D721Med (cell line): Measurements from ENCODE around the gene SPR.

Experiments used
- DNase-seq: peaks from one replicate; pipeline ENCODE4 v3.0.0; 2011; ENCODE audit warnings: low spot score; ENCODE audit not compliant: insufficient read length
- FAIRE-seq: peaks from 2 replicates; lab custom pipeline; 2011; peaks lifted over from hg19 to GRCh38; lab: Jason Lieb, UNC
- TF ChIP-seq, protein P1 (sequence below): IDR thresholded peaks from 2 replicates; pipeline ENCODE4 v1.5.1; 2012; ENCODE audit warnings: mild to moderate bottlenecking, control low read depth; ENCODE audit not compliant: insufficient read depth; ENCODE audit errors: missing control alignments

The SPR gene

DNA sequence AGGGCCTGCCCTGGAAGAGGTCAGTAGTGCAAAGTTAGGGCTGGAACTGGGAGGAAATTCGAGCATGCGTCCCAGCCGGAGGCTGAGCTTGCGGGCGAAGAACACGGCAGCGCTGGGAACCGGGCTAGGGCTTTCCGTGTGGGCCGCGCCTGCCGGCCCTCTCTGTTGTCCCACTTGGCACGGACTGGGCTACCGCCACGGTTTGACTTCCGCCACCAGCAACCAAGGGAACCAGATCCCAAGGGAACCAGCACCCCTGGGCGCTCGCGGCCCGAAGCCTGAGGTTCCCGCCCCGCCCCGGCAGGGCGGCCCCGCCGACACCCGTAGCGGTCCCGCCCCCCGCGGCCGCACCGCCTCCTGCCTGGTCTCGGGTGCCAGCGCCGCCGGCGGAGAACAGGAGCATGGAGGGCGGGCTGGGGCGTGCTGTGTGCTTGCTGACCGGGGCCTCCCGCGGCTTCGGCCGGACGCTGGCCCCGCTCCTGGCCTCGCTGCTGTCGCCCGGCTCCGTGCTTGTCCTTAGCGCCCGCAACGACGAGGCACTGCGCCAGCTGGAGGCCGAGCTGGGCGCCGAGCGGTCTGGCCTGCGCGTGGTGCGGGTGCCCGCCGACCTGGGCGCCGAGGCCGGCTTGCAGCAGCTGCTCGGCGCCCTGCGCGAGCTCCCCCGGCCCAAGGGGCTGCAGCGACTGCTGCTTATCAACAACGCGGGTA lies at the start of gene SPR:
SPR (plus strand) TSS at position 377 of the 708 bp plus-strand sequence; CDS start at position 402, 25 bp downstream.
- DNase-seq (peak; percentile 35), FAIRE-seq (no peak)
- TF ChIP-seq, protein P1, sequence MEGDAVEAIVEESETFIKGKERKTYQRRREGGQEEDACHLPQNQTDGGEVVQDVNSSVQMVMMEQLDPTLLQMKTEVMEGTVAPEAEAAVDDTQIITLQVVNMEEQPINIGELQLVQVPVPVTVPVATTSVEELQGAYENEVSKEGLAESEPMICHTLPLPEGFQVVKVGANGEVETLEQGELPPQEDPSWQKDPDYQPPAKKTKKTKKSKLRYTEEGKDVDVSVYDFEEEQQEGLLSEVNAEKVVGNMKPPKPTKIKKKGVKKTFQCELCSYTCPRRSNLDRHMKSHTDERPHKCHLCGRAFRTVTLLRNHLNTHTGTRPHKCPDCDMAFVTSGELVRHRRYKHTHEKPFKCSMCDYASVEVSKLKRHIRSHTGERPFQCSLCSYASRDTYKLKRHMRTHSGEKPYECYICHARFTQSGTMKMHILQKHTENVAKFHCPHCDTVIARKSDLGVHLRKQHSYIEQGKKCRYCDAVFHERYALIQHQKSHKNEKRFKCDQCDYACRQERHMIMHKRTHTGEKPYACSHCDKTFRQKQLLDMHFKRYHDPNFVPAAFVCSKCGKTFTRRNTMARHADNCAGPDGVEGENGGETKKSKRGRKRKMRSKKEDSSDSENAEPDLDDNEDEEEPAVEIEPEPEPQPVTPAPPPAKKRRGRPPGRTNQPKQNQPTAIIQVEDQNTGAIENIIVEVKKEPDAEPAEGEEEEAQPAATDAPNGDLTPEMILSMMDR: no peak

DNA sequence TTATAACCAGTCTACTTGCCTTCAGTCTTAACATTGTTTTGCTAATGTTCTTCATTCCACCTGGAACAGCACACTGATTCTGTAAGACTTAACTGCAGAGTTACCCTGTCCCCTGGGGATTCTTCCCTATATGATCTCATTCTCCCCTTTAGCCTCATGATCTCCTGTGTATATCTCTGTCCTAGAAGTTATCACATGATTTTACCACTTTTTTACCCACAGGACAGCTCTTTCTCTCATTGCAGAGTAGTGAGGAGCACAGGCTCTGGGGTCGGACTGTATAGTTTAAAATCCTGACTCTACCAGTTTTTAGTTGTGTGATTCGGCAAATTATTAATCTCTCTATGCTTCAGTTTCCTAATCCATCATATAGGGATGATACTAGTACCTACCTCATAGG lies 47.1 kb upstream of the SPR start:
- TF ChIP-seq, protein P1: no peak
- FAIRE-seq (no peak), DNase-seq (no peak)

DNA sequence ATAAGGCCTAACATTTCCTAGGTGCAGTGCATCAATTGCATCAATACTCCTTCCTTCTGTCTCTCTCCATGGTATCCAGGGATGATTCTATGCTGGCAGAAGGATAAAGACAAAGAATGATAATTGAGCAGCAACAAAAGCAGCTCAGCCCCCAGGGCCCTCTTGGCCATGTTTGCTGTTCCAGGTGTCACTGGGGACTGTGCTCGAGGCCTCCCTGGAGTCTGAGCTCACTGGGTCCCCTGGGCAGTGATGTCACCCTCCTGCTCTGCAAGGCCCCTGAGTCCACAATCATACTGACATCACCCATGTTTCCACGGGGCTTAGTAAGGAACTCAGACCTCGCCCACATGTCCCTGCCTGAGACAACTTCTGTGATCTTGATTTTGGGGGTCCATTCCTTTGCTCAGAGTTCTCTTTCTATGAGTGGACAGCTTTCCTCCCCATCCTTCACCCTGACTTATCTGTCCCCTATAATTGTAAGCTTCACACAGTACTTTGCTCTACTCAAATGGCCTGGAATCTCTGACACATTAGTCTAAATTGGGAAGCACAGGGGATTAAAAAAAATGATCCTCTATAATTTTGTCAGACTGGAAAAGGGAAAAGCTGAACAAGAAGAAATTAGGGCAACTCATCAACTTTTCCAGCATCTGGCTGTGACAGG lies 45.6 kb upstream of the SPR start:
- FAIRE-seq: no peak
- no peak for DNase-seq
- TF ChIP-seq, protein P1: no peak

- TF ChIP-seq, protein P1: no peak
- DNase-seq: no peak
- FAIRE-seq: no peak
Measured at GRCh38 chr2:72843301-72843700, 43.9 kb upstream of the SPR start.

DNA sequence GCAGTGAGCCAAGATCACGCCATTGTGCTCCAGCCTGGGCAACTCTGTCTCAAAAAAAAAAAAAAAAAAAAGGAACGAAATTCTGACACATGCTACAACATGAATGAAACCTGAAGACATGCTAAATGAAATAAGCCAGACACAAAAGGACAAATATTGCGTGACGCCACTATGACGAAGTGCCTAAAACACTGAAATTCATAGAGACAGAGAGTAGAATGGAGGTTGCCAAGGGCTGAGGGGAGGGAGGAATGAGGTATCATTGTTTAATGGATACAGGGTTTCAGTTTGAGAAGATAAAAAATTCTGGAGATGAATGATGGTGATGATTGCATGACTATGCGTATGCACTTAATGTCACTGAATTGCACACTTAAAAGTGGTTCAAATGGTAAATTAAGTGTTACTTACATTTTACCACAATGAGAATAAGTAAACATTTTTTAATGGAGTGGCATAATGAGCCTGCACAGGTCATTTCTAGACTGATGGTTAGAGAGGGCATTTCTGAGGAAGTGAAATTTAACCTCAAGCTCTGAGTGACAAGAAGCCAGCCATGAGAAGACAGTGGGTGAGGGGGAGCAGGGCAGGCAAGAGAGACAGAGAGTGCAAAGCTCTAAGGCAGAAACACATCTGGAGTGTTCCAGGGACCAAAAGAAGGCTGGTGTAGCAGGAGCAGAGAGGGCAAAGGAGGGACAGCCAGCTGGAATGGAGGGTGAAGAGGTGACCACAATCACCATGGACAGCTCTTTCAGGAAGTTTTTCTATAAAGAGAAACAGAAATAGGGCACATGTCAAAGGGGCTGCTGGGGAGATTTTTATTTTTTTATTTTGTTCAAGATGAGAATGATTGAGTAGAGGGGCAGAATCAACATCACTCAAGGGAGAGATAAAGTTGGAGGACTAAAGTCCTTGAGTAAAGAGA lies 40.8 kb upstream of the SPR start:
- FAIRE-seq (no peak), DNase-seq (no peak)
- TF ChIP-seq, protein P1: no peak

GRCh38 chr2:72847534-72848315 lies 39.5 kb upstream of the SPR start:
- TF ChIP-seq, protein P1: no peak
- no peak for FAIRE-seq

More at GRCh38 chr2:72847534-72848315, 39.5 kb upstream of the SPR start:
- DNase-seq: no peak
